DMS 273 (cell line): ENCODE data around the gene MRPL38.

ENCODE experiments used
- DNase-seq: peaks from one replicate; lab custom pipeline; 2025; ENCODE audit not compliant: unreplicated experiment; lab: John Stamatoyannopoulos, UW

The MRPL38 gene

DNA sequence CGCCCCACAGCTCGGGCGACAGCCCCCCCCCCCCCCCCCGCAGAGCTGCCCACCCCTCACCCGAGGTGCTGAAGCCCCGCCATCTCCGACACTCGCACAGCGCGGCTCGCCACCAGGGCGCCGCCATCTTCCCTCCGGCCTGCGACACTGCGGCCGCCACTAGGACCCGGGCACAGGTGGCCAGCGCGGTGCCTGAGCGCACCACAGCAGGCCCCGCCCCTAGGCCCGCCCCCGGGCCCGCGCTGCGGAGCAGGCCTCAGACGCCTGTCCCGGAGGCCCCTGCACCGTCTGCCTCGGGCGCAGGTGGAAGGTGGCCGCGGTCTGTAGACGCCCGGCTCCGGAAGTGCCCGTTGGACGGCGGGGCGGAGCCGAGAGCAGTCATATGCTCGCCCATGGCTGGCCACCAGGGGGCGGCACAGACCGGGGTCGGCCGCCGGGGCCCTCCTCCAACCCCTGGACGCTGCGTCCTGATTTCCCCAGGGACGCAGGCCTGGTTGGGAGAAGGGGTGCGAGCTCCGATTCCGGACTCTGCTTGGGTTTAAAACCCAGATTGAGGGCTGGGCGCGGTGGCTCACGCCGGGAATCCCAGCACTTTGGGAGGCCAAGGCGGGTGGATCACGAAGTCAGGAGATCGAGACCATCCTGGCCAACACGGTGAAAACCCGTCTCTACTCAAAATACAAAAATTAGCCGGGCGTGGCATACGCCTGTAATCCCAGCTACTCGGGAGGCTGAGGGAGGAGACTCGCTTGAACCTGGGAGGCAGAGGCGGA lies at the start of gene MRPL38:
Gene MRPL38 (minus strand): TSS at position 136 of the 773 bp plus-strand sequence. CDS start 9 bp downstream, at position 127.
- DNase-seq = peak; percentile 98

DNA sequence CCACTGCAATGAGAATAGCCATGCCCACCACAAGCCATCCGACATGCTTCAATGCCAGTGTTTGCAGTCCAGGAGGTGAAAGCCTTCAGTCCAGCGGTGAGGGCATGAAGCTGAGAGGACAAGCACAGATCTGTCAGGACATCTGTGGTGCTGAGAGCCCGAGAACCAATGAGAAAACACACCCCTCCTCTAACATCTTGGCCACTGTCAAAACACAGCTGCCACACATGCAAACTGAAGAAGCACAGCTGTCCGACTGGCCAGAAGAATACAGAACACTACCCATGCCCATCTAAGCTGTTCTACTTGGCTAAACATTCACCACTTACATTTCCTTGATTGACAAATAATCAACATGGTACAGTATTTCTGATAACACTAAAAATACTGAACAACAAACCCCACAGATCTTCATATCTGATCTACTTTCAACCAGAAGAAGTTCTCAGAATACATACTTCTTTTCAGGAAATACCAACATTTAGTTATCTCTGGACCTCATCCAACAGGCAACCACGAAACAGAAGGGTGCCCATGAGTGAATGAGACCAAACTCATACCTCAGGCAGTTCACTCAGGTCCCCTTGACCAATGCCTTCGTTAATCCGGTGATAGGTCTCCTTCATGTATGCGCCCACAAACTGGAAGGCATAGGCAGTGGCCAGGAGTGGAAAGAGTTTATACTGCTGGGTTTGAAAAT lies 46.3 kb upstream of the MRPL38 start:
- peak; percentile 72 for DNase-seq

DNA sequence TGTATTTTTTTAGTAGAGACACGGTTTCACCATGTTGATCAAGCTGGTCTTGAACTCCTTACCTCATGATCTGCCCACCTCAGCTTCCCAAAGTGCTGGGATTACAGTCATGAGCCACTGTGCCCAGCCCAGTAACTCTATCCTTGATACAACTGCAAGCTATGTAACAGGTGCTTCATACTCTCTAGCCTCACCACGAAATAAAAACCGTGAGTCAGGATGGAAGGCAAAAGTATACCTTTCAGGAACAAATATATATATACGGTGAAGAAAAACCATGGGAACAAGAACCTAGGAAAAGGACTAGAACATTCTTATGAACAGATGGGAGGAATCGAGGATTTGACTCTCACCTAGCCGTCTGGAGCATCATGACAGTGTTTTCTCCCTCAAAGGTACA lies 45.7 kb upstream of the MRPL38 start:
- no peak for DNase-seq

DNA sequence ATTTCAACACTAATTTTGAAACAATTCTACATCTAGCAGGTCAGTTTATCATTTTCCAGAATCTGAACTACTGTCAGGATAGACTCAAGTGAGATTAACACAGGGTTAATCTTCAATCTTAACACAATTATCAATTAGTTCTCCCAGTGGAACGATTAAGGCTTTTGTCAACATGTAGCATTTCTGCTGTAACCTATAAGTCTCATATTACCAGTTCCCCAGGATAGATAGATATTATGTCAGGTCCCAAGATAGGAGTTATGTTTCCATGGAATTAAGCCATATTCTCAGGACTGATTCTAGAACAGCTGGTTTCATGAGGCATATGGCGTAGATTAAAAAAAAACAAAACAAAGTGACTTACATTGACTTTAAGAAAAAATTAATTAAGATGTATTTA lies 40.5 kb upstream of the MRPL38 start:
- peak; percentile 71 for DNase-seq

DNA sequence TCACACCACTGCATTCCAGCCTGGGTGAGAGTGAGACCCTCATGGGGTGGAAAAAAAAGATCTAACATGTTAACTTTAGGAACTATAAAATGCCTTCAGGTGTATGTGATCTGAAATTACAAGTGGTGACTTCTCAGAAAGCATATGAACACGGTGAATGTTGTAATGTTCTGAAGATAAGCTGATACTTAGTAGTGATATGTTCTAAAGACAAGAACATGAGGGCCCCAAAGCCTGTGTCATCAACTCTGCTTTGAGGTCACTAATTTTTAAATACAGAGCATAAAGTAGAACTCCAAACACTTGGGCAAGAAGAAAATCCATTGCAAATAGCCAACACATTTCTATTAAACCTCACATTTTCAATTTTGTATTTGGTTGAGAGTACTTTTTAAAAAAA lies 38.8 kb upstream of the MRPL38 start:
- no peak for DNase-seq

DNA sequence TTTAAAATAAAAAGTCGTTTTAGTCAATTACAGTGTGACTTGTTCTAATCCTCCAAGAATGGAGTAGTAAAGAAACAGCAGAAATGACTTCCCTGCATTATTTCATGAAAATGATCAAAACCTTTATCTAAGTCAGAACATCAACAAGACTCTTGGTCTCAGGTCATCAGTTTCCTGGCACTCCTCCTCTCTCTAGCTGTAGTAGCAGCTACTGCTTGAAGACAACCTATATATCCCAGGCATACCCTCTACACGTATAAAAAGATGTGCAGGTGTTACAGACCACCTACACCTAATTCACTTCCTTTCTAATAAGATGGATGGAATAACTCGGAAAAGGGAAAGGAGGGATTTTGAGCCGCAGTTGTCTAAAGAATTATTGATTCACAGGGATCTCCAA lies 37.8 kb upstream of the MRPL38 start:
- no peak for DNase-seq

DNA sequence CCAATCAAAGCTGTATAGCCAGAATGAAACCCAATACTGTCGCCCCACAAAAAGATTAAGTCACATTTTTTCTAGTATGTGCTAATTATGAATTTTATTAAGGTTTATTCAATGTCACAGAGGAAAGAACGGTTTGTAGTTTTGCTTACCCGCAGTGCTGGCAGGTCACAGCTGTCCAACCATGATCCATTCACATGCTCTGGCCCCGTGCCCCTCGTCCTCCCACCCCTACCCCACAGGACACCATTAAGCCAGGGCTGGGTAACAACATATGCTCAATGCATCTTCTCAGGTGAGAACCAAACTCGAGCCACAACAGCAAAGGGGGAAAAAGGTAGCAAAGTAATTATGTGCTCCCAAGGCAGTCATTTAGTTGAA lies 36.7 kb upstream of the MRPL38 start:
- peak; percentile 55 for DNase-seq

DNA sequence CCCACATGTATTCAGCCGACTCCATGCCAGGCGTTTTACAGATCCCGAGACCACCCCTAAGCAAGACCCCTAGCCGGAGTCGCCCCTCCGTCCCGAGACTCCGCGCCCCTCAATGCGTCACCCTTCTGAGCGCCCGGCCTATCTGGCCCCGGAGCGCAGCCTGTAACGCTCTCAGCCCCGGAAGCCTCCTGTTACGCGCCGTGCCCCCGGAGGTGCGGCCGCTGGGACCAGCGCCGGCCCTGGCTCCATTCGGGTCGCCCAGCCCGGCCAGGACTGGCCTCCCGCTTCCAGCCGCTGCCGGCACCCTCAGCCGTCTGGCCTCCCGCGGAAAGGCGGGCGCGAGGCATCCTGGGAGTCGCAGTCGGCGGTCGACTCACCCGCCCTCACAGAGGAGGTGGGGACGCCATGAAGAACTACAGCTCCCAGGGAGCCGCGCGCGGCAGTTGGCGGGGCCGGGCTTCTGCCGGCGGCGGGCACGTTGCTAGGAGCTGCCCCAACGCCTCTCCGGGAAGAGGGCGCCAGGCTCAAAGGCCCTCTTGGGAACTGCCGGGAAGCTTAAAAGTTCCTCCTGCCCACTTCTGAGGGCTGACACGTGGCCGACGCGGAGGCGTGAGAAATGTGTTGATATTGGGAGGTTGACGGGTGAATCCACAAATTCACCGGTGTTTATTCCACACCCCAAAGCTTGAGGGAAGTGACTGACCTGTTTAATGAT lies 36.2 kb upstream of the MRPL38 start, which contains the start of gene FBF1:
Gene FBF1 (minus strand): TSS at position 316 of the 715 bp plus-strand sequence. CDS start 2,893 bp downstream, outside the sequence.
- peak; percentile 98 for DNase-seq

DNA sequence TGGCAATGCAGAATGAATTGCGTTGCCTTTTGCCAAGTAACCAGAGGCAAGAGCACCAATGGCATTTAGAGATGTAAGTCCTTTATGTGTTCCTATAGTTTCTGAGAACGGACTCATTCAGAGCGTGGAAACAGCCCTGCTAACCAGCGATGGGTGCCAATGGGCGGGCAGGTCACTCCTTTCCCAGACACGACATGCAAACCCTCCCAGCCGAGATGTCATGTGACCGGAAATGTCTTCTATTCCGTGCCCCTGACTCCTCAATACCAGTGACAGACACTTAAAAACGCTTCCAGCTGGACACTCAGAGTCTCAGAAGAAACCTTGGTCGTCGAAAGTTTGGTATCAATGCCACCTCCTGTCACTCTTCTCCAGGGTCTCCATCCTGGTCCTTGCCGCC lies 33.0 kb upstream of the MRPL38 start:
- DNase-seq = no peak

DNA sequence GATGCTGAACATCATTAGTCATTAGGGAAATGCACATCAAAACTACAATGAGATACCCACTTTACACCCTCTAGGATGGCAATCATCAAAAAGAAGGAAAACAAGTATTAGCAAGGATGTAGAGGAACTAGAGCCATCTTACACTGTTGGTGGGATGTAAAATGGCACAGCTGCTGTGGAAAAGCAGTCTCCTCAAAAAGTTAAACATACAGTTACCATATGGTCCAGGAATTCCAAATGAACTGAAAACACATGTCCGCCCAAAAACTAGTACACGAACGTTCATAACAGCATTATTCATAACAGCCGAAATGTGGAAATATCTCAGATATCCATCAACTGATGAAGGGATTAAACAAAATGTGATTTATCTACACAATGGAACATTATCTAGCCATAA lies 29.1 kb upstream of the MRPL38 start:
- no peak for DNase-seq

DNA sequence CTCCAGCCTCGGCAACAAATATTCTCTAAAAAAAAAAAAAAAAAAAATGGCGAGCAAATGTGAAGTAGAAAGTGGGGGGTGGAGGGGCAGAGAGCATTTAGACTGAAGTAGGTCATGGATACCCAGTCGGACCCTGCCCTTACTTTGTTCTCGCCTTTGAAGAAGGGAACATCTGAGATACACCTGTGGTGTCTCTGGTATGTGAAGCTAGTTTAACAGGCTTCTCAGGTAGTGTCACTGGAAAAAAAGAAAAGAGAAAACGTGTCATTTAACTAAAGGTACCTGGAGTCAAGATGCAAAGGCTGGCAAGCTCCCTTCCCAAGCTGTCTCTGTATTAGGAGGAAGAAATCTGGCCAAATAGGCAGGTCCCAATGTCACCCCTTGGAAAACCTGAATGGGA lies 28.2 kb upstream of the MRPL38 start:
- DNase-seq = no peak

DNA sequence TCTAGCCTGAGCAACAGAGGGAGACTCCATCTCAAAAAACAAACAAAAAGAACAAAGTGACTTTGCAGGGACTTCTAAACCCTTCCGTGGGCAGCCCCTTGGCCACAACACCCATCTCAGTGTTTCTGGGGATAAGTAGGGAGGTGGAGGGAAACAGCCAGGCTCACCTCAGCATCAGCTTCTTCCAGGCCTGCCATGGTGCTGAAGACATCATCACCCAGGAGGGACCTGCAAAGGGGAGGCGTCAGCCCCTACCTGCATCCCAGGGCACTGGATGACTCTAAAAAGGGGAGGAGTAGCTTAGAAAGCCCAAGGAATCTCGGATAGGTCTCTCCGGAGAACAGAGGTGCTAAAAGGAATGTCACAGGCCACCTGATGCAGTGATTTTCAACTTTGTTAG lies 26.4 kb upstream of the MRPL38 start:
- DNase-seq = no peak

DNA sequence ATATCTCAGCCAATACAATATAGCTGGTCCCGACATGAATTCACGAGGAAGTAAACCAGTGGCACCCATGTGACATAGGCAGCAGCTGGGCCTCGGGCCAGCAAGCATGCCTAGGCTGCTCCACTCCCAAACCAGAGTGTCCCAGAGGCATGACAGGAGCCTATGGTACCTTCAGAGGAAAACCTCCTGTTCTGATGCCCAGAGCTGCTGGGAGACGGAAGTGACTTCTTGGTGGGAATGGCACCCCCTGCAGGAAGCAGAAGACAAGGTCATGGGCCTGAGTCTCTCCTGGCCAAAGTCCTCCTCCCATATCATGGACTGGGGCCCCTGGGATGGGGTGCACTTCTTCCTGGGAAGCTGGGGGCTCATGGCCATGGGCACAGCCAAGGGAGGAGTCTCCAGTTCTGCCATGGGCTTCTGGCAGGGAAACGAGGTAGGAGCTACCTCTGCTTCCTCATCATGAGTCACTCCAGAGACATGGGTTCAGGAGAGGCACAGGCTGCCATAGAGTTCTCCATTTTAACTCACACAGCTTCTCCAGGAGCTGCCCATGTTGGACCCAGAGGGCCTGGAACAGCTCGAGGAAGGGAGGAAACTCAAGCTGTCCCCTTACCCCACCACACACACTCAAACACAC lies 22.7 kb upstream of the MRPL38 start:
- DNase-seq = peak; percentile 52

DNA sequence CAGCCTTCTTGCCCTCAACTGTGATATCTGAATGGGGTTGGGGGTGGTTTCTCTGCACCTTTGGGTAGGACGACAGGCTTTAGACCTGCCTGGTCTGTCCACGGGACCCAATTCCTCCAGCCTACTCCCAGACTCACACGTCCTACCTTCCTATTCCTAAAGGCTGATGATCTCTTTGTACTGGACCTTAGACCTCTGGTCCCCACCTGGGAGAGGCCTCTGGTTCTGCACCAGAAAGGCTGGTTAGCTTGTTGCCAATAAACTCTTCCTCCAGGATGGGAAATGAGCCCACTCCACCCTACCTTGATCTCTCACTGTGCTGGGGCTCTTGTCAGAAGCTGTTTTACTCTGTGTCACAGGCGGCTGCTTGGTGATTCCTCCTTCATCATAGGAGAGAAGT lies 21.8 kb upstream of the MRPL38 start:
- no peak for DNase-seq

DNA sequence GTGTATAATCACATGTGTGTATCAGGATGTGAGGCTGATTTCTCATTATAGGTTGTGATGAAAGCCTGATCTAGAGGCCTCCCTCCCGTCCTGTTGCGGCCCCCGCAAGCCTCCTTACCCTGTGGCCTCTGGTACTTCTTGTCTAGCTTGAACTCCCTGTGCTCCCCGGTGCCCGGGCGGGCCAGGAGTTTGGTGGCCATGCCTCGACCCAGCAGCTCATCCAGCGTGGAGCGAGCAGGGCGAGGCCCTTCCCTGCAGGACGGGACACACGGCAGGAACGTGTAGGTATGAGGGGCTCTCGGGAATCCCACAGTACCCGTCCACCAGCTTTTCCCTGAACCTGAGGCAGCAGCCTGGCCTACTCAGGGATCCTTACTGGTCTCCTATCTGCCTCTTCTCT lies 21.2 kb upstream of the MRPL38 start:
- DNase-seq = no peak

DNA sequence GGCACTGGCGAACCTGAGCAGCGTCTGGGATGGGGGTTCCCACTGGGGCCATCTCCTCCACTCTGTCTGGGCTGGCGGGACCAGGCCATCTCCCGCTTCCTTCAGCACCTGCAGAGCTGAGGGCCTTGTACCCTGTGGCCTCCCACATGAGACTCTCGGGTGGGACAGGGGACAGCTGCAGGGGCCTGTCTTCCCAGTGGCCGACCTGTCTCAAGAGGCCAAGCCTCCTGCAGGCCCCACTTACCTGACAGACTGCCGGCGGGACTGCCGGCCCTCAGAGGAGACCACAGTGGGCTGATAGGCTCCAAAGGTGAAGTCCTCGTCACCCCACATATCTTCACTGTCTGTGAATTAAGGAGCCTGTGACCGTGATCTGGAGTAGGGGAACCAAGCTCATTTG lies 20.4 kb upstream of the MRPL38 start:
- no peak for DNase-seq

DNA sequence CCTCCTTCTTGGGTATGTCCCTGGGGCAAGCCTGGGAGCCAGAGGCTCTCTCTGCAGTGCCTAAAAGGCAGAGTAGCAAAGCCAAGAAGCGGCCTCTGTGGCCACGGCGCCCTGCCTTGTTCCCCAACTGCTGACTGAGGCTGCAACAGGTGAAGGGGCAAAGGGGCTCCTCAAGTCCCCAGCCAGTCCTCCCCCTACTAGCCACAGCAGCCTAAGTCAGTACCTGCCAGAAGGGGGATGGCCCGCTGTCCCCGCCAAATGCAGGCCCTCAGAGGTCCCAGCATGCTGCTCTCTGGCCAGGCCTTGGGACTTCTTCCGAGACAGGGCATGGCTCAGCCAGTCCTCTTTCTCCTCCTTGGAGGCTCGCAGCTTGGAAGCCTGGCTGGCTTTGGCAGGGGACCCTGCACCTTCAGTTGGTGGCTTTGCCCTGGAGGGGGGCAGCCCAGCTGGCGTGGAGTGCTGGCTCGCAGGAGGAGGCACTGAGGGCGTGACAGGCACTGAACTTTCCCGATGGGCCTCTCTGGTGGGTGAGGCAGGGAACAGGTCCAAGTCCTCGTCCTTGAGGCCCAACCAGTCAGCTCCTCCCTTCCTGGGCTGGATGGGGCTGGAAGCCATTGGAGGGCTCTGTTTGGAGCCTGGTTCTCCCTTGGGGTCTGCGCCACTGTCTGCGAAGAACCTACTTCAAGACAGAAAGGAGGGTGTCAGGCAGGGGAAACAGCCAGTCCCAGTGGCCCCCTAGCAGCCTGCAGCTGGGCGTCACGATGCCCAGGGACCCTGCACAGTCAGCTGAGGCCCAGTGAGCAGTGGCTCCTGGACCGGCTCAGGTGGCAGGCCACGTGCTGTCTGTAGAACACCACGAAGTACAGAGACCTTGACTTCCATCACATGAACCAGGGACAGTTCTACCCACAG lies 18.5 kb upstream of the MRPL38 start:
- no peak for DNase-seq

DNA sequence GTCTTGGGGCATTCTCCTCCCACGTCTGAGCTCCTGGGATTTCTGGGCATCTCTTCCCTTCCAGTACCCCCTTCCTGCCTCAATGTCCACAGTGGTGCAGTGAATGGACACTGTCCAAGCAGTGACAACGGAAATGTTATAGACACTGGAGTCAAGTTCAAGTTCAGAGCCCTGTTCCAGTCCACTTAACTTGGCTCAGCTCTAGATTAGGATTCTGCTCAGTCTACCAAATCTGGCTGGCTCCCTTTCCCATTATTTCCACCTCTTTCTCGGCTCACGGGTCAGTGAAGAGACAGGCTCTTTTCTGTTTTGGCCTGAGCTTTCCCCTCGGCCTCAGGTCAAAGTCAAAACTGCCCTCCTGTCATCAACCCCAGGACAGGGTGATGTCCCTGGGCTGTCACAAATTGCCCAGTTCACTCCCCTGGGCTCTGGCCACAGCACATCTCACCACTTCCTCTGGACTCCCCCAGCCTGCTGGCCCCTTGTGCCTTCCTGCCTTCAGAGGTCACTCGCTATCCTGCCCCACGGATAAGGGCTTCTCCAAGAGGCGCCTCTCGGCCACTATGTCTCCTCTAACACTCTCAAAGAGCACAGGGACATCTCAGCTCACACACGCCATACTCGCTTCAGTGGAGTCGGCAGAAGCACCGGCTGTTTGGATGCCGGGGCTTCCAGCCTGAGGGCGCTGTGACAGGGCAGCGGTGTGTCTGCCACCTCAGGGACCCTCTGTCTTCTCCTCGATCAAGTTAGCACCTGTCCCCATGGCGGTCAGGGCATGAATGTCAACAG lies 17.7 kb upstream of the MRPL38 start:
- DNase-seq = no peak

DNA sequence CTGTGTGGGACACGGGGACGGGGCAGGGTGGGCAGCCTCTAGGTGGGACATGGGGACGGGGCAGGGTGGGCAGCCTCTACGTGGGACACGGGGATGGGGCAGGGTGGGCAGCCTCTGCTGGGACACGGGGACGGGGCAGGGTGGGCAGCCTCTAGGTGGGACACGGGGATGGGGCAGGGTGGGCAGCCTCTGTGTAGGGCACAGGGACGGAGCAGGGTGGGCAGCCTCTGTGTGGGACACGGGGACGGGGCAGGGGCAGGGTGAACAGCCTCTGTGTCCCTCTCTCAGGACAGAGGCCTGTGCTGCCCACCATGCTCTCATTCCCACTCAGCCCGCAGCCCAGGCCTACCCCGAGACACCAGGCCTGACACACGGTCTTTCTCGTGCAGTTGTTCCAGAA lies 16.9 kb upstream of the MRPL38 start:
- no peak for DNase-seq
